Sigmoid colon (tissue), 7 donors: Measurements from ENCODE around the gene WTIP. TPM values are rescaled to one million over a fixed set of nuclear protein-coding genes. Genes with fewer than 3 reads are reported as not detected.
"Not testable (repeated sequence)": the region's sequence is repeated elsewhere in the genome, so short reads cannot be mapped to it uniquely, and the experiment has no call there.

Source experiments
- DNase-seq: peaks from one replicate; pipeline ENCODE4 v3.0.0-alpha.2; 2019
- H3K27ac ChIP-seq, 4 donors: fragments of 200-600 bp; sonication (generic); one replicate each; pipeline ENCODE4 v1.5.1; 2016 to 2019; ENCODE audit warnings: mild to moderate bottlenecking in 1 of 4
- H3K27me3 ChIP-seq, 3 donors: fragments of 200-600 bp; sonication (generic); one replicate each; pipeline ENCODE4 v1.5.1; 2019; ENCODE audit warnings: mild to moderate bottlenecking in 1 of 3
- H3K36me3 ChIP-seq, 4 donors: fragments of 200-600 bp; sonication (generic); one replicate each; pipeline ENCODE4 v1.5.1; 2016 to 2019
- H3K4me1 ChIP-seq, 4 donors: fragments of 200-600 bp; sonication (generic); one replicate each; pipeline ENCODE4 v1.5.1; 2017 to 2019
- H3K4me3 ChIP-seq, 4 donors: fragments of 200-600 bp; sonication (generic); one replicate each; pipeline ENCODE4 v1.5.1; 2017 to 2019; ENCODE audit warnings: mild to moderate bottlenecking in 2 of 4, moderate library complexity in 1 of 4
- H3K9me3 ChIP-seq, 4 donors: fragments of 200-600 bp in 3 of 4; sonication (generic) in 3 of 4; one replicate each; pipeline versions ENCODE4 v1.5.1 to v1.6.1; 2013 to 2019
- CTCF ChIP-seq, 4 experiments: fragments of 450-650 bp in 3 of 4; fragments of 200-600 bp in 1 of 4; IDR thresholded peaks; one replicate each; pipeline ENCODE4 v1.5.1; 2016 to 2019; ENCODE audit warnings: antibody characterized with exemption in 4 of 4, mild to moderate bottlenecking in 3 of 4, moderate library complexity in 2 of 4
- EP300 ChIP-seq, 4 donors: sonication (generic); formaldehyde crosslinking; IDR thresholded peaks; one replicate each; pipeline ENCODE4 v1.6.1; 2017; ENCODE audit warnings: antibody characterized with exemption in 4 of 4
- POLR2A ChIP-seq, 2 donors: fragments of 450-650 bp; IDR thresholded peaks; one replicate each; pipeline ENCODE4 v1.6.1; 2016; ENCODE audit warnings: antibody characterized with exemption in 2 of 2, mild to moderate bottlenecking in 2 of 2, moderate library complexity in 2 of 2
- POLR2AphosphoS5 ChIP-seq, 4 donors: sonication (generic); formaldehyde crosslinking; IDR thresholded peaks; one replicate each; pipeline ENCODE4 v1.6.1; 2017; ENCODE audit warnings: antibody characterized with exemption in 4 of 4
- WGBS, 2 donors: extraction: QIAGEN DNeasy Blood & Tissue Kit; methylation state at CpG; one replicate each; pipeline ENCODE4 v1.1.7; 2013; 5-methylcytosine and 5-hydroxymethylcytosine counted together
- intact Hi-C: fragments of 100-400 bp; cut with DNase I; formaldehyde crosslinking; loops from one replicate; pipeline ENCODE4 v1.15.1; 2023
- polyA plus RNA-seq, 3 donors: library from polyadenylated mRNA; stranded (reverse); fragments of 200-250 nt; gene quantifications; one replicate each; pipeline ENCODE4 v1.2.3, GENCODE V29; 2013
- total RNA-seq, 4 donors: library from RNA; depleted of rRNA; stranded (reverse); fragments of >200 nt; gene quantifications; one replicate each; pipeline ENCODE4 v1.1.0, GENCODE V29; 2016
- donor health status: healthy with polysubstance abuse.
- donor health status: Bipolar disorder and iron deficiency.
- donor health status: healthy.

Gene WTIP
- total and polyA plus RNA-seq, 7 donors, result 2.2 to 20.5 (median 3.3) TPM

- WGBS, 2 donors, result 64 to 85% methylated on average over 14 of the region's 14 CpGs
- DNase-seq, result peak; percentile 60
- intact Hi-C loops, result no loop called here
- H3K9me3 ChIP-seq, result no peaks in the 10 kb centered on the region
- H3K4me1 ChIP-seq, result peaks cover 0 to 4% (median 1%) of the 10 kb centered on the region in 4 donors
- no peak overlapping the region for H3K4me3 ChIP-seq
- no peaks in the 10 kb centered on the region for H3K27me3 ChIP-seq
- no peak overlapping the region for H3K27ac ChIP-seq
- TF ChIP-seq EP300 (IDR thresholded peaks at IDR 0.05), result no peak
- no peak for TF ChIP-seq POLR2AphosphoS5 (IDR thresholded peaks at IDR 0.05)
- TF ChIP-seq POLR2A (IDR thresholded peaks at IDR 0.05), result no peak
- no peak for TF ChIP-seq CTCF (IDR thresholded peaks at IDR 0.05)
- H3K36me3 ChIP-seq, result no peaks in the 10 kb centered on the region
Observed at GRCh38 chr19:34505321-34506025, 23.9 kb downstream of the WTIP start.

- WGBS, 2 donors, result 77 to 78% methylated on average over 8 of the region's 8 CpGs
- Histone ChIP-seq H3K36me3 (no peaks in the 10 kb centered on the region), H3K27ac (no peak overlapping the region), H3K27me3 (no peaks in the 10 kb centered on the region), H3K4me1 (peaks cover 0 to 4% (median 1%) of the 10 kb centered on the region in 4 donors), H3K4me3 (no peak overlapping the region), H3K9me3 (no peaks in the 10 kb centered on the region)
- no peak for TF ChIP-seq POLR2AphosphoS5 (IDR thresholded peaks at IDR 0.05)
- TF ChIP-seq POLR2A (IDR thresholded peaks at IDR 0.05), result no peak
- no peak for TF ChIP-seq EP300 (IDR thresholded peaks at IDR 0.05)
- TF ChIP-seq CTCF (IDR thresholded peaks at IDR 0.05), result no peak
- no peak for DNase-seq
- intact Hi-C loops, result no loop called here
Observed at GRCh38 chr19:34506026-34506370, 24.4 kb downstream of the WTIP start.

- intact Hi-C loops, result no loop called here
- Histone ChIP-seq H3K4me1 (no peaks in the 10 kb centered on the region), H3K27ac (no peak overlapping the region), H3K36me3 (no peaks in the 10 kb centered on the region), H3K27me3 (no peaks in the 10 kb centered on the region), H3K4me3 (no peak overlapping the region), H3K9me3 (no peaks in the 10 kb centered on the region)
- no peak for DNase-seq
- TF ChIP-seq EP300 (IDR thresholded peaks at IDR 0.05), result no peak
- no peak for TF ChIP-seq POLR2A (IDR thresholded peaks at IDR 0.05)
- no peak for TF ChIP-seq CTCF (IDR thresholded peaks at IDR 0.05)
- no peak for TF ChIP-seq POLR2AphosphoS5 (IDR thresholded peaks at IDR 0.05)
- 89 to 92% methylated on average over 4 of the region's 4 CpGs for WGBS, 2 donors
Observed at GRCh38 chr19:34507414-34508067, 26.0 kb downstream of the WTIP start.

GRCh38 chr19:34508540-34508939 is 27.0 kb downstream of the WTIP start:
- H3K27me3 ChIP-seq, result no peaks in the 10 kb centered on the region
- no peaks in the 10 kb centered on the region for H3K9me3 ChIP-seq
- DNase-seq, result no peak
- intact Hi-C loops, result no loop called here
- 27 to 52% methylated on average over 9 of the region's 9 CpGs for WGBS, 2 donors
- no peaks in the 10 kb centered on the region for H3K36me3 ChIP-seq
- no peak overlapping the region for H3K27ac ChIP-seq
- no peak overlapping the region for H3K4me3 ChIP-seq
- H3K4me1 ChIP-seq, result no peaks in the 10 kb centered on the region
- TF ChIP-seq CTCF (IDR thresholded peaks at IDR 0.05), result no peak

- intact Hi-C loops, H3K9me3 ChIP-seq, H3K27ac ChIP-seq, DNase-seq, H3K4me1 ChIP-seq, H3K36me3 ChIP-seq, H3K4me3 ChIP-seq, H3K27me3 ChIP-seq: not testable (repeated sequence)
- WGBS, 2 donors, result 93 to 95% methylated on average over 5 of the region's 5 CpGs
Observed at GRCh38 chr19:34510904-34511303, 29.3 kb downstream of the WTIP start.
